ENCODE data around the gene VSTM4.

Gene VSTM4

DNA sequence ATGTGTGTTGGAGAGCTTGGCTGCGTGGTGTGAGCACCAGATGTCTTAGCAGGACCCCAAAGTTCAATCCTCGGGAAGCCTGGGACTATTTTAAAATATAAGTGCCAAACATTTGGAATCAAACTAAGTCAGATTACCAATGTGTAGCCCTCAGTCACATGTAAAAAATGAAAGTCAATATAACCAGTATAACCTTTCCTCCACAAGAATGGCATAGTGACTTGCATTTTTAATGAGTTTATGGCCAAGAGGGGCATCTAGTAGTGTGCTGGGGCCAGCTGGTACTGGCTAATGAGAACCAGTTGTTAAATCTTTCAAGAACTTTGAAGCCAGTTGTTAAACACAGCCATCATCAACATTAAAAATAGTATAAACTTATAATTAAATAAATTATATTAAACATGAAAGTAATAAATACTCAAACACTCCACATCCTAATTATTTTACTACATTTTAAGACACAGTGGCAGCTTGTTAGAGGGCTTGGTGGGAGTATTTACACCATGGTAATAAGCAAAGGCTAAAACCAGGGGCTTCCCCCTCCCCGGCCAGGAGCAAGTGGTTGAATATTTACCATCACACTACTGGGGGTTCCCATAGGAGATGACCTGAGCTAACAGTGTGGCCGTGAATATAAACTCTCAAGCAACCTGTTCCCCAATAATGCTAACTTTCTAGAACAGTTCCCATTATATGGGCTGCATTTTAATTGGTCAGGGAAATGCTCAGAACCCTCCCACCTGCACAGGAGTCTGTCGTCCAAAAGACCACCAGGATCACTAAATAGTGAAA is 26.4 kb upstream of the VSTM4 start:
- no peak for DNase-seq

- DNase-seq: no peak
Observed at GRCh38 chr10:49140304-49141177, 25.2 kb upstream of the VSTM4 start.

- no peak for DNase-seq
Observed at GRCh38 chr10:49139846-49140195, 24.5 kb upstream of the VSTM4 start.

- DNase-seq: no peak
Observed at GRCh38 chr10:49139028-49139845, 23.9 kb upstream of the VSTM4 start.

DNA sequence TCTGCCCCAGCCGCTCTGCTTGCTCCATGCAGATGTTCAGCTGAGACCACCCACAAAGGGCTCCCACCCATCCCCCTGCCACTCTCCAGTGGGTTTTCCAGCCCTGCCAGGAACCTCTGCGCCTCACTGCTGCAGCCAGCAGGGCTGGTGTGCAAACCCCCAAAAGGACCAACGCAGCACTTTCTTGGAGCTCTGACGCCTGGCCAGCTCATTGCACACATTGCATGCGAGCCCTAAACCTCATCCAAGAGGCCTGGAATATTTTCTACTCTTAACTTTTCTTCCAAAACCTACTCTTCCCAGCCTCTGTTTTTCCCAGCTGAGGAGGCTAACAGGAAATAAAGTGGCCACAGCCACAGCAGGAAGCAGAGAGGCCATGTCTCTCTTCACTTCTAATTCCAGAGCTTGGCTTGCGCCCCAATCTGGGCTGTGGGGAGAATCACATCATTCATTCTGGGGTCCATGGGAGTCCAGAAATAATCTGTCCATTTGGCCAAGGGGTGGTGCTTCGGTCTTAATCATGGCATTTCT is 23.1 kb upstream of the VSTM4 start:
- no peak for DNase-seq

- DNase-seq: no peak
Observed at GRCh38 chr10:49136525-49136924, 21.2 kb upstream of the VSTM4 start.

DNA sequence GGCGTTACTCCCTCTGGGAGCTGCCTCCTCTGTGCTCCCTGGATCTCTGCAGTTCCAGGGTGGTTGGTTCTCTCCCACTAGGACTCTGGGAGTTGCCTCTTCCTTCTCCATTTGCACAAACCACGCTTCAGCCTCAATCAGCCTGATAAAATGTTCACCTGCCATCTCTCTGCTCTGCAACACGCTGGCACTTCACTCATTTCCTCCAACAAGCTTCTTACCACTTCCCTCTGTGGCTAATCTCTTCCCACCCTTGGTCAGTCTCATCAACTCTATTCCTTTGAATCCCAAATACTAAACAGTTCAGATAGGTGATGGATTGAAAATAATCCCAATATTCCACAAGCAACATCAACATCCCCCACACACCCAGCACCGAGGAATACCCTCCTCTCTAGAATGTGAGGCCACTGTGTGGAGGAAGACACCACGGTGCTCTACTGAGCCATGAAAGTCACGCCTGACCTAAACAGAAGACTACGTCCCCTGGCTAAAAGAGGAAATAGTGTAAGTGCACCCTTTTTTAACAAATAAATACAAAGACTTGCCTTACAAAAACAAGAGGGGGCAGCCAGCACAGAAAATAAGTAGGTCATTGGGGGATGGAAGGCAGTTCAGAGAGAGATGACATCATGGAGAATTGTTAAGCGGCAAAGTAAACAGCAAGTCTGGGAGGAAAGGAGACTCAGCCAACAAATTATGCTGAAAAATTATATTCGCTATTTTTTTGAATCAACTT is 20.4 kb upstream of the VSTM4 start:
- DNase-seq: no peak

- no peak for DNase-seq
Observed at GRCh38 chr10:49134327-49134726, 19.0 kb upstream of the VSTM4 start.

DNA sequence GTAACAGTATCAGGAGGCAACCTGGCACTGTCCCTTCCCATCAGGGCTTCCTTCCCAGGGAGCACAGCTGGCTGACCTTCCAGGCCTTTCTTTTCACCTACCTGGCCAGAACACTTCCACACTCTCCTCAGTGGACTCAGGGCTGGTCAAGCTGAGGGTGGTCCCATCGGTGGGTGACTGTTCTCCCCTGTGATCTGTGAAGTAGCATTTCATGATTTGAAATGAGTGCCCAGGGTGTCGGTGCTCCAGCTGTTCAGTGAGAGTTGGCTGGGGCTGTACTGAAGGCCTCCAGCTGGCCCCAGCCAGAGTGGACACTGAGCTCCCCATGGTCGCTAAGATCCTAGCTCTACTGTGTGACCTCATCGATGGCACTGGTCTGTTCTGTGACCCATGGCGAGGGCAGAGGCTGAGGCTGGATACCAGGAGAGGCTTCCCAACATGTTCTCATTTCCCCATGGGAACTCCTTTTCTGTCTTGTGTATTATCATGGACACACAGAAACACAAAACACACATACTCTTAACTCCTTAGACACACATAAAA is 18.5 kb upstream of the VSTM4 start, which contains the start of gene FAM170B:
TSS of gene FAM170B (minus strand) at position 316 of the 543 bp plus-strand sequence. CDS start at position 213, 103 bp downstream.
- no peak for DNase-seq

- DNase-seq: no peak
Observed at GRCh38 chr10:49132362-49132737, 17.0 kb upstream of the VSTM4 start.

- no peak for DNase-seq
Observed at GRCh38 chr10:49131507-49132361, 16.4 kb upstream of the VSTM4 start.

DNA sequence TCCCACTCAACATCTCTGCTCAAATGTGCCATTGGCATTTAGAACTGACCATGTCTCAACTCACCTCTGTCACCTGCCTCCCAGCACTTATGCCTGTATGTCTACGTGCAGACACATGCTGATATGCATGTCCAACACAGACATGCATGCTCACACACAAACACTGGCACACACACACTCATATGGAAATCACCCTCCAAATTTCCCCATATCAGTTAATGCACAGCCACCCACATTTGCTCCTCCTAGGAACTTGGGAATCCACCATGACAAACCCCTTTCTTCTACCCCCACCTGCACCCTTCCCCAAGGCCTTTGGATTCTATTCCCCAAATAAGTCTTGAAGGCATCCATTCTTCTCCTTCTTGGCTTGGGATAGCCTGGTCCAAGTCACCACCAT is 14.1 kb upstream of the VSTM4 start:
- no peak for DNase-seq

DNA sequence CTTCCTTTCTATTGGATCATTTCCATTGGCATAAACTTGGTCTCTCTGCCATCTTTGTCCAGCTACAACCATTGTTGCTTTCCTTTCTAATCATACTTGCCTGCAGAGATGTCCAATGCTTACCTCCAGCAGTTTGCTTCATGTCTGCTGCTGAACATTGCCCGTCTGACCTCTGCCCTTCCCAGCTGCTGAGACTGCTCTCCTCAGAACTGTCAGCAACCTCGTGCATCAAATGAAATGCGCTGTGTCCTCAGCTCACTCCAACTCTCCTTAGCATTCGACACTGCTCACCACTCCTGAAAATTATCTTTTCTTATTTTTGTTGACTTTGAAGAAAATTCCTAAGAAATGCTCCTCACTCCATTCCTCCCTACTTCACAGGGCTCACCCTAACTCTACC is 13.5 kb upstream of the VSTM4 start:
- DNase-seq: no peak

DNA sequence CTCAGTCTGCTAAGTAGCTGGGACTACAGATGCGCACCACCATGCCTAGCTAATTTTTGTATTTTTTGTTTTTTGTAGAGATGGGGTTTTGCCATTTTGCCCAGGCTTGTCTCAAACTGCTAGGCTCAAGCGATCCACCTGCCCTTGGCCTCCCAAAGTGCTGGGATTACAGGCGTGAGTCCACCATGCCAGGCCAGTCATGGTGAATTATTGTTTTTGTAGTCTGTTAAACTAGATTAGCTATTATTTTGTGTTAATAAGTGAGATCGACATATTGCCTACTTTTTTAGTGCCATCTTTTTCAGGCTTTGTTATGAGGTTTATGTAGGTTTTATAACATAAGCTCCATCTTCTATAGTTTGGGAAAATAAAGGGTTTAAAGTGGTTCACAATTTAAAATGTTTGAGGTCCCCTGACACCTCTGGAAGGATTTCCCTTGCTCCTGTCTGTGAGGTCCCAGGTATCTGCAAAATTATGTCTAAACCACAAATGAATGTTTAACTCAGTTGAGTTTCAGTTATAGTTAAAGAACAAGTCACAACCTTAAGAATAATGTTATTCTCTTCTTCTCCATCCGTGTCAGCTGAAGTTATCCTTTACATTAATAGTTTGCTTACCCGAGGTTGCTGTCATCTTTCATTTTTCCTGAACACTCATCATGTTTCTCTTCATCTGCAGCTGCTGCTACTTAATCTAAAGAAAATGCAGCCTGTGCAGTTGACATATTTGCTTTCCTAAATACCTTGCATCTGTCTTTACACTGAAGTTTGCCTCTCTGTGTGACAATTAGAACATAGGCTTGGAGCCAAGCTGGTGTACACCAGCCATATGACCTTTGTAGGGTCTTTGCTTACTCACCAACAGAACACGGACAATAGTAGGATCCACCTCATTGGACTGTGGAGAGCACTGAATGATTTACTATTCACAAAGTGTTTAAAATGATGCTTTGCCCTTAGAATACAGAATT is 8.9 kb upstream of the VSTM4 start:
- DNase-seq: peak; percentile 63

GRCh38 chr10:49120911-49121310 is 5.6 kb upstream of the VSTM4 start:
- DNase-seq: no peak

GRCh38 chr10:49119746-49120145 is 4.4 kb upstream of the VSTM4 start:
- no peak for DNase-seq

- no peak for DNase-seq
Observed at GRCh38 chr10:49118430-49119074, 3.2 kb upstream of the VSTM4 start.

GRCh38 chr10:49117376-49118070 is 2.2 kb upstream of the VSTM4 start:
- DNase-seq: no peak
